Right lobe of liver (tissue), 4 donors: ENCODE data around the gene CDC45.

Experiments used
- CTCF ChIP-seq, 4 donors: fragments of 200-600 bp in 3 of 4; fragments of 450-650 bp in 1 of 4; IDR thresholded peaks; one replicate each; pipeline versions ENCODE4 v1.5.1 to v1.8.0; 2016 to 2022; ENCODE audit warnings: antibody characterized with exemption in 4 of 4, mild to moderate bottlenecking in 2 of 4
- POLR2A ChIP-seq: fragments of 450-650 bp; IDR thresholded peaks from one replicate; pipeline ENCODE4 v1.6.1; 2017; ENCODE audit warnings: antibody characterized with exemption, mild to moderate bottlenecking
- donor health status: DM: no; HTN: no; CAD: no.
- donor health status: DM: no; HTN: no; CAD: no.
- donor health status: DM: no; HTN: yes; CAD: no.

GRCh38 chr22:19505735-19506126 is 26.0 kb downstream of the CDC45 start:
- TF ChIP-seq CTCF (IDR thresholded peaks at IDR 0.05) (no peak), POLR2A (no peak)
